Stimulated activated CD8-positive, alpha-beta memory T cell treated with anti-CD3 and anti-CD28 coated beads, Interleukin-7, amount 100 ng/mL, for 48 hours (primary cell): ENCODE measurements around the gene NR1D2.
A peak's percentile ranks its signal among the peaks of the same experiment; 100 is the strongest.

Source experiments
- DNase-seq, 2 donors: peaks; one replicate each; pipeline ENCODE4 v3.0.0-alpha.2; 2020; ENCODE audit warnings: low read depth in 1 of 2; ENCODE audit errors: extremely low read depth in 1 of 2

NR1D2 gene

GRCh38 chr3:23961913-23962312, 16.8 kb downstream of the NR1D2 start:
- DNase-seq, result no peak

GRCh38 chr3:23964537-23965235, 19.6 kb downstream of the NR1D2 start:
- no peak for DNase-seq

GRCh38 chr3:23966328-23966727, 21.2 kb downstream of the NR1D2 start:
- no peak for DNase-seq

- DNase-seq, result no peak
Measured at GRCh38 chr3:23968463-23969184, 23.5 kb downstream of the NR1D2 start.

- no peak for DNase-seq
Measured at GRCh38 chr3:23969393-23969792, 24.3 kb downstream of the NR1D2 start.

GRCh38 chr3:23971684-23972083, 26.6 kb downstream of the NR1D2 start:
- no peak for DNase-seq

- DNase-seq, result no peak
Measured at GRCh38 chr3:23976555-23976954, 31.5 kb downstream of the NR1D2 start.

DNA sequence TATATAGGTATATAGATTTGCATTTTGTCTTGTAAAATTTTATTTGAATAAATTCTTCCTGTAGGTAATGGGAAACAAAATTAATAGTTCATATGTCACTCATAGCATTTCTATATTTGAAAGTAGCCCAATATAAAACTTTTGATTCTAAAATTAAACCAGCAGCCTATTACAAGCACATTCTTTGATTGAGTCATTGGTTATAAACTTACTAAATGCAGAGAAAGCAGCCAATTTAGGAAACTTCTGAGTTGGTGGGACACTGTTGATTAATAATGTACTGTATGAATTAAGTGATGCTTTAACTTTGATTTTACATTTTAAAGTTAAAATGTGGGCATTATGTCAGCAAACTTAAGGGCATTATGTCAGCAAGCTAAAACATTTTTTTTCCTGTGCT, 34.5 kb downstream of the NR1D2 start:
- DNase-seq, result no peak

- DNase-seq, result no peak
Measured at GRCh38 chr3:23981136-23981535, 36.0 kb downstream of the NR1D2 start.

DNA sequence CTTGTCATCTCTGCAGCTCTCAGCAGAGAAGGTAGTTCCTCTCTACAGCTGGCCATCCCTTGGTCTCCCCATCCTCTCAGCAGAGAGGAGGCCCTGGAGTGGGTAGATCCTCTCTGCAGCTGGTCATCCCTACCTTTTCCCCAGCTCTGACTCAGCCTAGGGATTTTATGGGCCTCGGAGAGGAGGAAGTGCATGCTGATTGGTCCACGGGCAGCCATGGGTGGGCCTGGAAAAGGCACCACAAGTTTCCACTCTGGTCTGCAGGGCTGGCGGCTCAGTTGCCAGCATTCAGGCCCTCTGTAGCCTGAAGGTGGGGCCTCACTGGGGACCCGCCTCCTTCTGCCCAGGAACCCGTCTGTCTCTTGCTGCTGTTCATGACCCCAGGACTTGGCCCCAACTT, 36.9 kb downstream of the NR1D2 start:
- no peak for DNase-seq

DNA sequence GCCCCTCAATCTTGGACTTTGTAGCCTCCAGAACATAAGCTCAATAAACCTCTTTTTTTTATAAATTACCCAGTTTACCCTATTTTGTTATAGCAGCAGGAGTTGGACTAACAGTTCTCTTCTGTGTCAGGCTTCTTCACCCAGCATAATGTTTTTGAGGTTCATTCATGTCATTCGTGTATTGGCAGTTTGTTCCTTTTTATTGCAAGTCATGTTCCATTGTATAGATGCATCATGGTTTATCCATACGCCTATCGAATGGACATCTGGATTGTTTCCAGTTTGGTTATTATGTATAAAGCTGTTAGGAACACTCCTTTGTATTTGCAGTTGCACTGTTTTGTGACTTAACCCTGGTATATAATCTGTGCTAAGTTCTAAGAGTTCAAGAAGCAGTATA, 39.8 kb downstream of the NR1D2 start:
- DNase-seq, result no peak

- DNase-seq, result no peak
Measured at GRCh38 chr3:23985747-23986544, 40.9 kb downstream of the NR1D2 start.

DNA sequence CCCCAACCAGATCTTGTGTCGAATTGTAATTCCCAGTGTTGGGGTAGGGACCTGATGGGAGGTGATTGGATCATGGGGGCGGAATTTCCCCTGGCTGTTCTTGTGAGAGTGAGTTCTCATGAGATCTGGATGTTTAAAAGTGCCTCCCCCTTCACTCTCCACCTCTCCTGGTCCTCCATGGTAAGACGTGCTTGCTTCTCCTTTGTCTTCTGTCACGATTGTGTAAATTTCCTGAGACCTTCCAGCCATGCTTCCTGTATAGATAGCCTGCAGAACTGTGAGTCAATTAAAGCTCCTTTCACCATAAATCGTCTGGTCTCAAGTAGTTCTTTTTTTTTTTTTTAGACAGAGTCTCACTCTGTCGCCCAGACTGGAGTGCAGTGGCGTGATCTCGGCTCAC, 42.3 kb downstream of the NR1D2 start:
- no peak for DNase-seq

GRCh38 chr3:23991306-23991682, 46.2 kb downstream of the NR1D2 start:
- no peak for DNase-seq

DNA sequence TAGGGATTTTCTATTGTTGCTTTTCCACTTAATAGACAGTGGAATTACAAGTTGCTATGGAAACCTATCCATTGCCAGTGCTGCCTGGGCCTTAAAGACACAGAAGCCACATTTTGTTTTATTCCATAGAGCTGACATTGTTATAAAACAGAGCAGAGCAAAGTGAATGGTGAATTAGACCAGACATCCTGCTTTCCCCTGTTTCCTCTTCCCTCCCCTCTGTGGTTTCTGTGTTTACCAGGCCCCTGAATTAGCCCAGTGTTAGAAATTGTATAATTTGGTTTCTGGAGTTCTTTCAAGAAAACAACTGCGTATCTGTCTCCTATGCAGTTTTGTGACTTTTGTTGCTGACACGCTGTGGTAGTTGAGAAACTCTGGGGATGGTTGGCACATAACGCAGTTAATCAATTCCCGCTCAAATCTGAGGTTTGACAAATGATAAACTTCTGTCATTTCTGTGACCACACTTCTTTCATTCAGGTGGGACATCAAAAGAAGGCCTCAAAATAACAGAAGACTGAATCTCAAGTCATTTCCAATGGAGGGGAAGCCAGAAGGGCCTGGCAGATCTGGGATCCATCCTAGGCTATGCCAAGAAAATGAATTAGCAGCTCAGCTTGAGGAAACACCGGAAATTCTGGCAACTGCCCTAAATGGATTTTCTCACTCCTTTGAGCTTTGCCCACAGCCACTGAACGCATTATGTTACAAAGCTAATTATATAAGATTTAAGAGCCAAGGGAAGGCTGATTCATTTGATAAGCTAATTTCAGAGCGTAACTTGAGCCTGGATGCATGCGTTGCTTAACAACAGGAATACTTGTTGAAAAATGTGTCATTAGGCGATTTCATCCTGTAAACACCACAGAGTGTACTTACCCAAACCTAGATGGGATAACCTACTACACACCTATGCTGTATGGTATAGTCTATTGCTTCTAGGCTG, 46.9 kb downstream of the NR1D2 start:
- DNase-seq, result no peak

- no peak for DNase-seq
Measured at GRCh38 chr3:23993556-23994243, 48.6 kb downstream of the NR1D2 start.

DNA sequence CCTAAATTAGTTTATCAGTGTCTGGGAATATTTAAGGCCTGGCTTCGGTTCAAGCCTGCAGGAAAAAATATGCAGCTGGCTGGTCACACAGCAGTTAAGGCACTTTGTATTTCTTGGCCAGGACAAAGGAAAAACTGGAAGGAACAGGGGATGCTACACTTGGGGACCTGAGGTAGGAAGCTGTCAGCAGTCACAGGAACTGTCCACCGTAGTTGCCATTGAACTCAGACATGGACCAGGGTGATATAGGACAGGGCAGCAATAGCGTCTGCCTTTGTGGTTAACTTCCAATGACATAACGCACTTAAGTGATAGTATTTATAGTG, 49.1 kb downstream of the NR1D2 start:
- DNase-seq, result no peak

DNA sequence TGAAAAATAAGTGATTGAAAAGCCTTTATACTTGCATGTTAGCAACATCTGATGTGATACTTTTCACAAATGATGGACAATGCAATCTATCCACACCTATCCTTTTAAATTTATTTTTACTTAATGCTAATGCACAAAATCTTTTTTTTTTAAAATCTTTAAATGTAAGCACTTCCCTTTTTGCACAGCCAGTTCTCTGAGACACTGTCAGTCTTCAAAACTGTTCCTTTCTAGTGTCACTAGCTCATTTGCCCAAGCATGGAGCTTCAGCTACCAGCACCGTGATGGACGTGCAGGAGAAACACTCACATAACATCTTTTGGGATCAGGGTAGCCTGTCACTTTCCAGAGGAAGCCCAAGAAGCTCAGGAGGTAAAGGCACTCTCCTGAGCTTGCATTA, 50.1 kb downstream of the NR1D2 start:
- no peak for DNase-seq

DNA sequence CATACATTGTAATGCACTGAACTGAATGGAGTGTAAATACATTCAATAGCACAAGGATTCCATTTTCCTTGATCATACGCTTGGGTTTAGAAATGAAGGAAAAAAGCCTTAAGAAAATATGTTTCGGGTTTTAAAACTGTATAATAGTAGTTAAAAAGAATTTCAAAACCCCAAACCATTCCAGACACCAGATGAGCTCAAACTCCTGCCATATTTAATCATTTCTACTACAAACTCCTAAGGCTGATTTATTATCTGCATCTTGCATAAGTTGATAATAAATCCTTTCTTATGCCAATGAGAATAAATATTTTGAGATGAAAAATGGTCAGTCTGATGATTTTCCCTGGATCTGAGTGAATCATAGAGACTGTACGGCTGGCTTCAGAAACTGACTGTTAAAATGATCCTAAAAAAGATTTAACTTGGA, 51.0 kb downstream of the NR1D2 start:
- DNase-seq, result no peak

DNA sequence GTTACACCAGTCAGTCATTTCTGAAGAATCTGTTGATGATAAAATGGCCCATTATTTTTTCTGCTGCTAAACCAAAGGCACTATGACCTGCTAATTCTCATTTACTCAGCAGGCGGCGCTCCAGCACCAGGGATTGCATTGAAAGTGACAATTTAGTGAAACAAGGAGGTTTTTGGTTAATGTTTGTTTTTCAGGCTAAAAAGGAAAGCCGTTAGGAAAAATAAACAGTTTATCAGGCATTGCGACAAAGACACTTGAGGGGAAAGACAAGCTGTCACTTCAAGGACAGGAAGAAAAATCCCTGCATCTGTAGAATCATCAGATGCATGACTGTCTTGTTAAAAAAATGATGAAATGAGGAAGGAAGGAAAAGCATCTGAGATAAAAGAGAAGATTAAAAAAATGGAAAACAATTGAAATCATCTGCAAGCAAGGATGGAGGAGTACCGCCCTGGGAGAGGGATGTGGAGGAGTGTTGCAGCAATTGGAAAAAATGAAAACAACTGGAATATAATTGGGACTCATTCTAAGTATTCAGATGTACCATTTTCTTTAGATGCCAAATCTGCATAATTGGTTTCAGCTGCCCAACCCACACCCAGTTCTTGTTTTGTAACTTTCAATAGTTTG, 54.0 kb downstream of the NR1D2 start:
- peak; percentile 14 to 16 for DNase-seq
